NCI-H2227 (cell line): ENCODE results near the gene PKD1.
"Not testable (repeated sequence)": the region's sequence is repeated elsewhere in the genome, so short reads cannot be mapped to it uniquely, and the experiment has no call there.

Source experiments
- DNase-seq: peaks from one replicate; lab custom pipeline; 2025; ENCODE audit not compliant: unreplicated experiment; lab: John Stamatoyannopoulos, UW

Gene PKD1

DNA sequence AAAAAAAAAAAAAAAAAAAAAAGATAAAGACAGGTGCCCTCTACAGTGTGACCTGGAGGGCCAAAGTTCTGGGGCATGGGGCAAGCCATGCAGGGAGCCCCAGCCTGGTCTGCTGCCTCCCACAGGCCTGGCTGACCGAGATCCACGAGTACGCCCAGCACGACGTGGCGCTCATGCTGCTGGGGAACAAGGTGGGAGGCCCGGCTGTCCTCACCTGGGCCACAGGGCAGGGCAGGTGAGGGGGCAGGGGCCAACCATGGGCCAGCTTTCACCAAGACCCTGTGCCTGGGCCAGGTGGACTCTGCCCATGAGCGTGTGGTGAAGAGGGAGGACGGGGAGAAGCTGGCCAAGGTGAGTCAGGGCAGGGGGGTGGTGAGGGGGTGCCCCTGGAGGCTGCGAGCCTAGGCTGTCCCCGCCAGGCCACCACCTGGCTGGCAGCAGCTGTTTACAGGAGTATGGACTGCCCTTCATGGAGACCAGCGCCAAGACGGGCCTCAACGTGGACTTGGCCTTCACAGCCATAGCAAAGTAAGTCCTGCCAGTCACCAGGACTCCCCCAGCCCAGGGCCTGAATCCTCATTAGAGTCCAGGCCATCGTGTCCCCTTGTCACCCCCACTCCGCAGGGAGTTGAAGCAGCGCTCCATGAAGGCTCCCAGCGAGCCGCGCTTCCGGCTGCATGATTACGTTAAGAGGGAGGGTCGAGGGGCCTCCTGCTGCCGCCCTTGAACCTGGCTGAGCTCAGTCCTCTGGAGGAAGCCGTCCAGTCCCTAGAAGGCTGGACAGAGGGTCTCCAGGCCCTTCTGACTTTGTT is 17.2 kb upstream of the PKD1 start:
- DNase-seq = peak; percentile 59

DNA sequence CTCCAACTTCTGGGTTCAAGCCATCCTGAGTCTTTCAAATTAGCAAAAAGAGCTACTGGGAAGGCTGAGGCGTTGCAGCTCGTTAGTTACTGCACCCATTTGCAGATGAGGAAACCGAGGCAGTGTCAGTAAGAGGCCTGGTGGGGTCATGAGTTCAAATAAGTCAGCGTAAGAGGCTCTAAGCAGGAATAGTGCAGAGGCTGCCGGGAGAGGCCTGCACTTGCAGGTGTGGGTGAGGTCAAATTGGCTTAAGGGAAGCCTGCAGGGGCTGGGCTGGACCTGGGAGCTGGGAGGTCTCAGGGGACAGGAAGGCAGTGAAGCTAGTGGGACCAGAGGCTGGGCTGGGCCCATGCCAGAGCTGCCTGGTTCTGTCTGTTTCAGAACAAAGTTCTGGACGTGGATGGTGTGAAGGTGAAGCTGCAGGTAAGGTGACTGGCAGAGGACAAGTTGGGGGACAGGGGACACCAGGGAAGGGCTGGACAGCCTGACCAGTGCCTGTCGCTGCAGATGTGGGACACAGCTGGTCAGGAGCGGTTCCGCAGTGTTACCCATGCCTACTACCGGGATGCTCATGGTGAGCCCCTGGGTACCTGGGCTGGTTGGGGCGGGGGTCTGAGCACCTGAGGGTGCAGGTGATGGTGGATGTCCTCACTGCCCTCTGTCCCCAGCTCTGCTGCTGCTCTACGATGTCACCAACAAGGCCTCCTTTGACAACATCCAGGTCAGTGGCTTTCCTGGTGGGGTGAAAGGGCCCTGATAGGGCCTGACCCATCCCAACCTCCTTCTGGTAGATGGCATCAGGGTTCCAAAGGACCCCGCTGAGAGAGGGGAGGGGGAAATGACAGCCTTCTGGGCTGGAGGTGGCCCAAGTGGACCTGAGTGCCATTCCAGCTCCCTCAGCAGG is 15.7 kb upstream of the PKD1 start:
- DNase-seq = no peak

- DNase-seq = peak; percentile 57
Measured at GRCh38 chr16:2150418-2151187, 14.9 kb upstream of the PKD1 start.

DNA sequence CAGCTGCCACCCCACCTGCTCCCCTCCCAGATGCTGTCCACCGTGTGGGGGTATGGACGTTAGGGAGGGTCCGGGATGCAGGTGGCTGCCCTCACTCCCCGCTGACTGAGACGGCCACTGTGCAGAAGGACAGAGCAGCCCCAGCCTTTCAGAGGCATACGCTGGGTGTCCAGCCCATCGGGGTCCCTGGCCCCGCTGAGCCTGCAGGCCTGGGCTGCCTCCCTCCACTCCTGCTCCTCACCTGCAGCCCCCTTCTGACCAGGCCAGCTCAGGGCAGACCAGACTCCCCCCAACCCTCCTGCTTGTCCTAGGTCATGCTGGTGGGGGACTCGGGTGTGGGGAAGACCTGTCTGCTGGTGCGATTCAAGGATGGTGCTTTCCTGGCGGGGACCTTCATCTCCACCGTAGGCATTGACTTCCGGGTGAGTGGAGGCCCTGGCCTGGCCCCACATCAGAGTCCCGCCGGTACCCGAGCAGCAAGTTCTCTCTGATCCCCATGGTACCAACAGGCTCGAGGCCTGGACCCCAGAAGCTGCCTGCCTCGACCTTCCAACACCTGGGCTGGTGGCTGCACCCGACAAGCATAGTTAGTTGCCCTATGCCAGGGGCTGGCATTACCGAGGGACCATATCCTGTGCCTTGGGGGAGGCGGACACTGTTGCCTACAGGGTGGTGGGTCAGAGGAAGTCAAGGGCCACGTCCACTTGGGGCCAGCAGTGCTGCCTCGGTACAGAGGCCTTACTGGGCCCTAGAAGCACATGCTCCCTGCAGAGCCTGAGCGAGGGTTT is 14.1 kb upstream of the PKD1 start:
- no peak for DNase-seq

- no peak for DNase-seq
Measured at GRCh38 chr16:2148714-2149629, 13.3 kb upstream of the PKD1 start.

DNA sequence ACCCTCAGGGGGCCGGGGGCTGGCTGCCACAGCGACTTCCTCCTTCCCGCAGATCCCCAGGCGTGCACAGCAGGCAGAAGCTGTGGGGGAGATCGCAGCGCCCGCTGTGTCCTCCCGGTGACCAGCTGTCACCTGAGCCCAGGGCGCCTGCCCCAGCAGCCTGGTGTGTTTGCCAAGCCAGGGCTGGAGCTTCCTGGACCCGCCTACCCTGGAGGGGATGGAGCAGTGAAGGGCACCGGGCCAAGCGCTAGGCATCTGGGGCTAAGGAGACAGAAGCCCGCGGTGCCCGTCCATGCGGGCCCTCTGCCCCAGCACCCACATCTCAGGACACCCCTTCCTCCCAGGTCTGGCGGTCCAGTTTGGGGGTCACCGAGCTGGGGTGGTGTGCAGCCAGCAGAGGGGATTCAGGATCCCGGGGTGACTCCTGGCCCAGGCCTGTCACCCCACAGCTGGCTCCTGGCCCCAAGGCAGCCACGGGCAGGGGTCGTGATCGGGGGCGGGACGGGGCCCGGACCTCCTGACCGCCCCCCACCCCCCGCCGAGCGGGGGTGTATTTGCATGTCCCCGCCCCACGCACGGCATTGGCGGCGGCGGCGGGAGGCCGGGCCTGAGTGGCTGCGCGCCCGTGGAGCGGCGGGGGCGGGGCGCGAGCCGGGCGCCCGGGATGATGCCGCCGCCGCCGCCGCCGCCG is 12.4 kb upstream of the PKD1 start, which contains the start of gene RAB26:
Gene RAB26, plus strand, starts transcription at position 645 of the 691 bp plus-strand sequence. CDS start 159 bp downstream, outside the sequence.
- DNase-seq = peak; percentile 76

GRCh38 chr16:2147378-2147777 is 11.7 kb upstream of the PKD1 start:
- DNase-seq = no peak

GRCh38 chr16:2145843-2146242 is 10.1 kb upstream of the PKD1 start:
- no peak for DNase-seq

GRCh38 chr16:2143878-2144485 is 8.3 kb upstream of the PKD1 start:
- no peak for DNase-seq

GRCh38 chr16:2142942-2143877 is 7.5 kb upstream of the PKD1 start:
- DNase-seq = no peak

- DNase-seq = peak; percentile 28
Measured at GRCh38 chr16:2135071-2135470, 627 bp downstream of the PKD1 start.

DNA sequence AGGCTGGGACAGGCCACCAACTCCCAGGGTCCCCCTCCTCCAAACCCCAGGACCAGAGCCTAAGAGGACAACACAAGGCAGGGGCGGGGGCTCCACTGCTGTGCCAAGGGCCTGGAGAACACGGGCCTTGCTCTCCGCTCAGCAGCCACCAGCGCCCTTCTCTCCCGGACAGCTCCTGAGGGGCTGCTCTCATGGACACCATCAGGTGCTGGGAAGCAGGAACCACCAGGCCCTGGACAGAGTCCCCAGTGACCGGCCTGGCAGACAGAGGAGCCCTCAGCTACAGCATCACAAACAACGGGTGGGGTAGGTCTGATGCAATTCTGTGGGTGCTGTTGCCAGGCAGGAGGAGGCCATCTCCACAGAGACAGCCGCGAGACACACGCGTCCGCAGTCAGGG is 1.9 kb downstream of the PKD1 start:
- DNase-seq = not testable (repeated sequence)

GRCh38 chr16:2129890-2130447 is 5.7 kb downstream of the PKD1 start:
- not testable (repeated sequence) for DNase-seq

DNA sequence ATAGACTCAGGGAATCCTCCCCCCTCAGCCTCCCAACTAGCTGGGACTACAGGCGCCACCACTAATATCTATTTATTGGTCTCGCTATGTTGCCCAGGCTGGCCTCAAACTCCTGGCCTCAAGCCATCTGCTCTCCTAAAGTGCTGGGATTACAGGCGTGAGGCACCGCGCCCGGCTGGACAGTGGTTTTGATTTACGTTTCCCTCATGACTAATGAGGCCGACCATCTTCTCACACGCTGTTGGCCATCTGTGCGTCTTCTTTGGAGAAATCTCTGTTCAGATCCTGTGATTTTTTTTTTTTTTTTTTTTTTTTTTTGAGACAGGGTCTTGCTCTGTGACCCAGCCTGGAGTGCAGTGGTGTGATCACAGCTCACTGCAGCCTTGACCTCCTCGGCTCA is 6.4 kb downstream of the PKD1 start:
- not testable (repeated sequence) for DNase-seq

- DNase-seq = peak; percentile 47
Measured at GRCh38 chr16:2127630-2128280, 7.9 kb downstream of the PKD1 start.

DNA sequence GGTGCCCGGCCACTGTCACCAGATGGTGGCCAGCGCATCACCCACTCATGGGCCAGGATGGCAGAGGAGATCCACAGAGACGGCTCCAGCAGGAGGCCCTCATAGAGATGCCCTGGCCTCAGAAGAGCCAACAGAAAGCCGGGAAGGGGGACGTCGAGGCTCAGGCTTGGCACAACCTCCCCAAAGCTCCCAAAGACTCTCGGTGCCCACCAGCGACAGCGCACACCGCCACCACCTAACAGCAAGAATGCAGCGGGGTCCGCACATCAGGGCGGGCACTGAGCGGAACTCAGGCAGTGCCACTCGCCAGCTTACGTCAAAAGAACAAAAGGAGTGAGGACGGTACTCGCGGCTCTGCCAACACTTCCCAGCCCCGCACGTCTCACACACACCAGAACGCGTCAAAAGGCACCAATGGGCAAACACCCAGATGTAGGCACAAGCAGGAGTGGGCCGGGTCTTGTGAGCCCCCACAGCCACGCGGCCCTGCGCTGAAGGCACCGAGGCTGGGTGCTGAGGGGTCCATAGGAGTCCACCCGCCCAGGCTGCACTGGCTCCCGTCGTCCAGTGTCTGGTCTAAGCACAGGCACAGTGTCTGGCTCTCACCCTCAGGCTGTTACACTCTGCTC is 8.7 kb downstream of the PKD1 start:
- not testable (repeated sequence) for DNase-seq
